Measurements from ENCODE around the gene RIBC1.

DNA sequence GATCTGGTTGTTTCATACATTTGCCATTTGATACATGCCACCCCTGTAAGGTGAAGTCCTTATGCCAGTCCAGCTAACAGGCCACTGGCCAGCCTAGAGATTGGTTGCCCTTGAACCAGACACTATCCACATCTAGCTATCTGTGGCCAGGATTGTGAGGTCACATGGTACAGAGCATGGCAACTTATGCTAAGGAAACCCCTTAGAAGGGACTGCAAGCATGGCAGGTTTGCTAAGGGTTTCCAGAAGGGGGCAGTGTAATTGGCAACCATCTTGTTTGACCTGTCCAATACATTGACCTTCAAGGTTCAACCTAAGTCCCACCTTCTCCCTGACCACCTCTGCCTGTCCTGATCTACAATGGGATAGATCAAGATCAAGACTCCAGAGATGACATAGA is 47.8 kb upstream of the RIBC1 start:
- TF ChIP-seq, protein P1, sequence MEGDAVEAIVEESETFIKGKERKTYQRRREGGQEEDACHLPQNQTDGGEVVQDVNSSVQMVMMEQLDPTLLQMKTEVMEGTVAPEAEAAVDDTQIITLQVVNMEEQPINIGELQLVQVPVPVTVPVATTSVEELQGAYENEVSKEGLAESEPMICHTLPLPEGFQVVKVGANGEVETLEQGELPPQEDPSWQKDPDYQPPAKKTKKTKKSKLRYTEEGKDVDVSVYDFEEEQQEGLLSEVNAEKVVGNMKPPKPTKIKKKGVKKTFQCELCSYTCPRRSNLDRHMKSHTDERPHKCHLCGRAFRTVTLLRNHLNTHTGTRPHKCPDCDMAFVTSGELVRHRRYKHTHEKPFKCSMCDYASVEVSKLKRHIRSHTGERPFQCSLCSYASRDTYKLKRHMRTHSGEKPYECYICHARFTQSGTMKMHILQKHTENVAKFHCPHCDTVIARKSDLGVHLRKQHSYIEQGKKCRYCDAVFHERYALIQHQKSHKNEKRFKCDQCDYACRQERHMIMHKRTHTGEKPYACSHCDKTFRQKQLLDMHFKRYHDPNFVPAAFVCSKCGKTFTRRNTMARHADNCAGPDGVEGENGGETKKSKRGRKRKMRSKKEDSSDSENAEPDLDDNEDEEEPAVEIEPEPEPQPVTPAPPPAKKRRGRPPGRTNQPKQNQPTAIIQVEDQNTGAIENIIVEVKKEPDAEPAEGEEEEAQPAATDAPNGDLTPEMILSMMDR (IDR thresholded peaks at IDR 0.05) = no peak
- no peak for TF ChIP-seq POLR2A (IDR thresholded peaks at IDR 0.05)
- TF ChIP-seq POLR2AphosphoS5 (IDR thresholded peaks at IDR 0.05) = no peak
- no peak for TF ChIP-seq EP300 (IDR thresholded peaks at IDR 0.05; ENCODE audit: low read depth)

Data from transverse colon (tissue), 4 donors.